Spleen (tissue), 11 donors: Measurements from ENCODE around the gene ADORA2A. TPM values are rescaled to one million over a fixed set of nuclear protein-coding genes. Genes with fewer than 3 reads are reported as not detected.
A peak's percentile ranks its signal among the peaks of the same experiment; 100 is the strongest.

ENCODE experiments used
- DNase-seq: peaks from one replicate; pipeline ENCODE4 v3.0.0-alpha.2; 2020
- H3K27ac ChIP-seq, 8 donors: fragments of 200-600 bp; sonication (generic) in 7 of 8; 1 replicate in 4 of 8; 2 replicates in 4 of 8; pipeline versions ENCODE4 v1.5.0 to v1.8.0; 2016 to 2021; ENCODE audit warnings: inconsistent platforms in 4 of 8, mild to moderate bottlenecking in 4 of 8, moderate library complexity in 1 of 8
- H3K27me3 ChIP-seq, 7 donors: fragments of 200-600 bp; sonication (generic) in 6 of 7; replicated peaks in 1 of 7; 1 replicate in 4 of 7; 2 replicates in 3 of 7; pipeline versions ENCODE4 v1.5.0 to v1.8.0; 2016 to 2021; ENCODE audit warnings: inconsistent platforms in 3 of 7, mild to moderate bottlenecking in 1 of 7
- H3K36me3 ChIP-seq, 6 donors: fragments of 200-600 bp; sonication (generic) in 5 of 6; 1 replicate in 4 of 6; 2 replicates in 2 of 6; pipeline versions ENCODE4 v1.5.0 to v1.8.0; 2016 to 2021; ENCODE audit warnings: inconsistent platforms in 2 of 6
- H3K4me1 ChIP-seq, 6 donors: fragments of 200-600 bp; sonication (generic) in 5 of 6; 1 replicate in 3 of 6; 2 replicates in 3 of 6; pipeline versions ENCODE4 v1.5.0 to v1.8.0; 2016 to 2021; ENCODE audit warnings: inconsistent platforms in 3 of 6
- H3K4me3 ChIP-seq, 8 donors: fragments of 200-600 bp; sonication (generic) in 7 of 8; 1 replicate in 4 of 8; 2 replicates in 4 of 8; pipeline versions ENCODE4 v1.5.0 to v1.8.0; 2016 to 2021; ENCODE audit warnings: inconsistent platforms in 4 of 8, mild to moderate bottlenecking in 4 of 8, moderate library complexity in 2 of 8
- H3K9me3 ChIP-seq, 8 donors: fragments of 200-600 bp; sonication (generic) in 7 of 8; 1 replicate in 4 of 8; 2 replicates in 4 of 8; pipeline versions ENCODE4 v1.5.0 to v1.8.0; 2016 to 2021; ENCODE audit warnings: inconsistent platforms in 4 of 8
- POLR2A ChIP-seq, 3 donors: fragments of 450-650 bp; IDR thresholded peaks; one replicate each; pipeline ENCODE4 v1.5.1; 2017; ENCODE audit warnings: antibody characterized with exemption in 3 of 3, mild to moderate bottlenecking in 1 of 3
- POLR2AphosphoS5 ChIP-seq, 3 donors: sonication (generic); formaldehyde crosslinking; IDR thresholded peaks; one replicate each; pipeline ENCODE4 v1.5.1; 2017; ENCODE audit warnings: antibody characterized with exemption in 3 of 3
- WGBS, 5 donors: extraction: QIAGEN DNeasy Blood & Tissue Kit in 3 of 5; methylation state at CpG; one replicate each; pipeline versions ENCODE4 v1.1.5 to v1.1.7; 2013 to 2018; 5-methylcytosine and 5-hydroxymethylcytosine counted together
- intact Hi-C: fragments of 100-400 bp; cut with DNase I; formaldehyde crosslinking; loops from one replicate; pipeline ENCODE4 v1.15.0; 2023; ENCODE audit warnings: low total_unique reads
- polyA plus RNA-seq, 3 donors: library from polyadenylated mRNA; stranded (reverse); fragments of 200-250 nt; gene quantifications; one replicate each; pipeline ENCODE4 v1.2.1, GENCODE V29; 2013
- total RNA-seq, 7 donors: library from RNA; depleted of rRNA in 3 of 7; stranded (reverse); fragments of >200 nt in 3 of 7; fragmentation: NEBNext Ultra II Directional in 4 of 7; extraction: Animal tissue kit (Norgen Biotek cat#: 25700) in 4 of 7; gene quantifications; one replicate each; pipeline versions ENCODE4 v1.1.0 to v1.2.1, GENCODE V29; 2016 to 2021
- TF ChIP-seq, protein P1 (sequence below), 11 experiments: fragments of 200-600 bp in 7 of 11; fragments of 450-650 bp in 4 of 11; sonication (generic) in 4 of 11; IDR thresholded peaks in 8 of 11; conservative IDR thresholded peaks in 3 of 11; 1 replicate in 7 of 11; 2 replicates in 4 of 11; pipeline versions ENCODE4 v1.4.0 to v1.8.0; 2016 to 2021; ENCODE audit warnings: antibody characterized with exemption in 11 of 11, inconsistent platforms in 4 of 11, mild to moderate bottlenecking in 1 of 11
- donor health status: healthy with polysubstance abuse.
- donor health status: DM: no; HTN: no; CAD: no; lungs with moderate emphysema.
- donor health status: DM: no; HTN: no; CAD: no.
- donor health status: Bipolar disorder and iron deficiency.
- donor health status: healthy.
- donor health status: DM: no; HTN: no; CAD: no.
- donor health status: DM: yes; HTN: yes; CAD: no.

ADORA2A gene
- total and polyA plus RNA-seq, 10 donors, result 8.3 to 31.1 (median 20.2) TPM

GRCh38 chr22:24405631-24406321 is 21.6 kb upstream of the ADORA2A start:
- H3K27ac ChIP-seq, result peak overlapping the region in 1 of 8 donors; percentile 9
- peaks cover 28 to 94% (median 51%) of the 10 kb centered on the region in 6 donors for H3K4me1 ChIP-seq
- intact Hi-C loops, result no loop called here
- H3K9me3 ChIP-seq, result no peaks in the 10 kb centered on the region
- H3K27me3 ChIP-seq, result no peaks in the 10 kb centered on the region
- H3K36me3 ChIP-seq, result peaks cover 0 to 84% (median 8%) of the 10 kb centered on the region in 6 donors
- H3K4me3 ChIP-seq, result no peak overlapping the region
- TF ChIP-seq POLR2A (IDR thresholded peaks at IDR 0.05) (no peak), POLR2AphosphoS5 (IDR thresholded peaks at IDR 0.05) (no peak)
- TF ChIP-seq, protein P1, sequence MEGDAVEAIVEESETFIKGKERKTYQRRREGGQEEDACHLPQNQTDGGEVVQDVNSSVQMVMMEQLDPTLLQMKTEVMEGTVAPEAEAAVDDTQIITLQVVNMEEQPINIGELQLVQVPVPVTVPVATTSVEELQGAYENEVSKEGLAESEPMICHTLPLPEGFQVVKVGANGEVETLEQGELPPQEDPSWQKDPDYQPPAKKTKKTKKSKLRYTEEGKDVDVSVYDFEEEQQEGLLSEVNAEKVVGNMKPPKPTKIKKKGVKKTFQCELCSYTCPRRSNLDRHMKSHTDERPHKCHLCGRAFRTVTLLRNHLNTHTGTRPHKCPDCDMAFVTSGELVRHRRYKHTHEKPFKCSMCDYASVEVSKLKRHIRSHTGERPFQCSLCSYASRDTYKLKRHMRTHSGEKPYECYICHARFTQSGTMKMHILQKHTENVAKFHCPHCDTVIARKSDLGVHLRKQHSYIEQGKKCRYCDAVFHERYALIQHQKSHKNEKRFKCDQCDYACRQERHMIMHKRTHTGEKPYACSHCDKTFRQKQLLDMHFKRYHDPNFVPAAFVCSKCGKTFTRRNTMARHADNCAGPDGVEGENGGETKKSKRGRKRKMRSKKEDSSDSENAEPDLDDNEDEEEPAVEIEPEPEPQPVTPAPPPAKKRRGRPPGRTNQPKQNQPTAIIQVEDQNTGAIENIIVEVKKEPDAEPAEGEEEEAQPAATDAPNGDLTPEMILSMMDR (IDR thresholded peaks at IDR 0.05 in 8 of 11, conservative IDR thresholded peaks at IDR 0.05 in 3 of 11), result no peak
- WGBS, 5 donors, result 89 to 94% (median 91%) methylated on average over 12 of the region's 12 CpGs
- DNase-seq, result no peak

GRCh38 chr22:24406322-24407277 is 20.8 kb upstream of the ADORA2A start:
- peaks cover 24 to 85% (median 43%) of the 10 kb centered on the region in 6 donors for H3K4me1 ChIP-seq
- 75 to 82% (median 77%) methylated on average over 19 of the region's 19 CpGs for whole genome bisulfite sequencing, 5 donors

DNA sequence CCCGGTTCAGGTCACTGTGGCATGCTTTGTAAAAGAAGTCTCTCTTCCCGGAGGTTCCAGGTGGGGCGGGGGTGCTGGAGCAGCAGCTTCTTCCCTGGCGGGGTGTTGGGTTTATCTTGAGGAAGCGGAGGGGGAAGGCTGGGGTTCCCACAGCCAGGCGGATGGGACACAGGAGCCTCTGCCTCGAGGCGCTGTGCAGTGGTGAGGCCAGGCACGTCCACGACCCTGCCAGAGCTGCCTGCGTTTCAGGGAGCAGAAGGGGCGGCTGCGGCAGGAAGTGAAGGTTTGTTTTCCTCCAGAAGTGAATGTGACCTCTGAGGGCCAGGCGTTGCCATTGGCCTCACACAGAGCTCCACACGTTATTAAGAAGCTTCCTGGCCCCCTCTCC is 20.1 kb upstream of the ADORA2A start:
- TF ChIP-seq, protein P1 (IDR thresholded peaks at IDR 0.05 in 8 of 11, conservative IDR thresholded peaks at IDR 0.05 in 3 of 11), result no peak
- TF ChIP-seq POLR2A (IDR thresholded peaks at IDR 0.05) (no peak), POLR2AphosphoS5 (IDR thresholded peaks at IDR 0.05) (peak in 2 of 3 donors; percentile 39 to 55)
- Histone ChIP-seq H3K27ac (peak overlapping the region in 2 of 8 donors; percentile 11 to 14), H3K4me3 (no peak overlapping the region), H3K36me3 (peaks cover 0 to 91% (median 13%) of the 10 kb centered on the region in 6 donors), H3K27me3 (no peaks in the 10 kb centered on the region), H3K9me3 (no peaks in the 10 kb centered on the region), H3K4me1 (peaks cover 19 to 79% (median 37%) of the 10 kb centered on the region in 6 donors)
- DNase-seq, result no peak
- 34 to 44% (median 38%) methylated on average over 14 to 15 of the region's 15 CpGs for WGBS, 5 donors
- intact Hi-C loops, result no loop called here

More at GRCh38 chr22:24406322-24407277, 20.8 kb upstream of the ADORA2A start:
- H3K36me3 ChIP-seq, result peaks cover 0 to 88% (median 9%) of the 10 kb centered on the region in 6 donors
- H3K9me3 ChIP-seq, result no peaks in the 10 kb centered on the region
- H3K27ac ChIP-seq, result peak overlapping the region in 2 of 8 donors; percentile 11 to 14
- intact Hi-C loops, result no loop called here
- H3K27me3 ChIP-seq, result no peaks in the 10 kb centered on the region
- no peak for DNase-seq
- H3K4me3 ChIP-seq, result no peak overlapping the region
- TF ChIP-seq POLR2A (IDR thresholded peaks at IDR 0.05) (no peak), POLR2AphosphoS5 (IDR thresholded peaks at IDR 0.05) (peak in 1 of 3 donors; percentile 11)

GRCh38 chr22:24407884-24408283 is 19.5 kb upstream of the ADORA2A start:
- peak overlapping the region in 1 of 8 donors; percentile 14 for H3K27ac ChIP-seq
- 82 to 91% (median 88%) methylated on average over 4 of the region's 4 CpGs for WGBS, 5 donors
- peaks cover 13 to 73% (median 31%) of the 10 kb centered on the region in 6 donors for H3K4me1 ChIP-seq

More at GRCh38 chr22:24407884-24408283, 19.5 kb upstream of the ADORA2A start:
- H3K36me3 ChIP-seq, result peaks cover 0 to 94% (median 16%) of the 10 kb centered on the region in 6 donors
- TF ChIP-seq, protein P1 (IDR thresholded peaks at IDR 0.05 in 8 of 11, conservative IDR thresholded peaks at IDR 0.05 in 3 of 11), result no peak
- no peak for TF ChIP-seq POLR2AphosphoS5 (IDR thresholded peaks at IDR 0.05)
- no peak for TF ChIP-seq POLR2A (IDR thresholded peaks at IDR 0.05)
- no peaks in the 10 kb centered on the region for H3K9me3 ChIP-seq
- no peaks in the 10 kb centered on the region for H3K27me3 ChIP-seq
- H3K4me3 ChIP-seq, result no peak overlapping the region
- no peak for DNase-seq
- intact Hi-C loops, result no loop called here
